ENCODE data around the gene SPATA33. TPM values are rescaled to one million over a fixed set of nuclear protein-coding genes. Genes with fewer than 3 reads are reported as not detected.

Gene SPATA33
- total RNA-seq, 1 donor from 2014 or later: 3.0 TPM

GRCh38 chr16:89710709-89711564, 53.3 kb downstream of the SPATA33 start:
- no peak for DNase-seq

GRCh38 chr16:89711601-89712273, 54.1 kb downstream of the SPATA33 start:
- peak; percentile 71 for DNase-seq

- peak; percentile 20 for DNase-seq
Measured at GRCh38 chr16:89712274-89712781, 54.7 kb downstream of the SPATA33 start.

- DNase-seq: no peak
Measured at GRCh38 chr16:89716493-89716892, 58.9 kb downstream of the SPATA33 start.

GRCh38 chr16:89716916-89717687, 59.5 kb downstream of the SPATA33 start:
- DNase-seq: no peak

- DNase-seq: no peak
Measured at GRCh38 chr16:89717688-89718505, 60.3 kb downstream of the SPATA33 start.

Other genes starting within 250 kb of the SPATA33 start
- 74.6 TPM for gene ANKRD11, start 167.3 kb upstream of the SPATA33 start, total RNA-seq
- 123 TPM for gene SPG7, start 149.4 kb upstream of the SPATA33 start, total RNA-seq
- gene RPL13, start 97.2 kb upstream of the SPATA33 start, total RNA-seq: 2,228 TPM
- not detected for gene CPNE7, start 82.1 kb upstream of the SPATA33 start, total RNA-seq
- 0.21 TPM for gene DPEP1, start 44.2 kb upstream of the SPATA33 start, total RNA-seq
- 74.9 TPM for gene CHMP1A, start 128 bp upstream of the SPATA33 start, total RNA-seq
- gene CDK10, start 28.9 kb downstream of the SPATA33 start, total RNA-seq: 45.5 TPM
- gene SPATA2L, start 43.9 kb downstream of the SPATA33 start, total RNA-seq: 10.9 TPM
- 10.1 TPM for gene VPS9D1, start 63.1 kb downstream of the SPATA33 start, total RNA-seq
- 28.5 TPM for gene ZNF276, start 63.7 kb downstream of the SPATA33 start, total RNA-seq
- 18.7 TPM for gene FANCA, start 158.8 kb downstream of the SPATA33 start, total RNA-seq
- 2.5 TPM for gene SPIRE2, start 170.6 kb downstream of the SPATA33 start, total RNA-seq
- 227 TPM for gene TCF25, start 215.8 kb downstream of the SPATA33 start, total RNA-seq

Measured in tongue (tissue), 2 donors.